H1 (cell line): ENCODE measurements around the gene NSUN2.

Source experiments
- GABPA ChIP-seq: IDR thresholded peaks from 2 replicates; pipeline ENCODE4 v1.6.1; 2011; ENCODE audit warnings: mild to moderate bottlenecking, low read length, moderate library complexity, borderline replicate concordance; ENCODE audit not compliant: insufficient read depth
- POLR2A ChIP-seq, 2 experiments: IDR thresholded peaks; 1 replicate in 1 of 2; 2 replicates in 1 of 2; pipeline ENCODE4 v1.6.1; 2011; ENCODE audit warnings: low read depth in 2 of 2, low read length in 2 of 2, mild to moderate bottlenecking in 2 of 2; ENCODE audit errors: control extremely low read depth in 1 of 2
- TF ChIP-seq, protein P1 (sequence below), 3 experiments: IDR thresholded peaks; 1 replicate in 2 of 3; 2 replicates in 1 of 3; pipeline versions ENCODE4 v1.5.1 to v1.6.1; 2011; ENCODE audit warnings: low read length in 3 of 3, mild to moderate bottlenecking in 3 of 3, inconsistent platforms in 2 of 3, low read depth in 1 of 3, moderate library complexity in 1 of 3; ENCODE audit not compliant: insufficient read depth in 1 of 3; ENCODE audit errors: control extremely low read depth in 1 of 3

DNA sequence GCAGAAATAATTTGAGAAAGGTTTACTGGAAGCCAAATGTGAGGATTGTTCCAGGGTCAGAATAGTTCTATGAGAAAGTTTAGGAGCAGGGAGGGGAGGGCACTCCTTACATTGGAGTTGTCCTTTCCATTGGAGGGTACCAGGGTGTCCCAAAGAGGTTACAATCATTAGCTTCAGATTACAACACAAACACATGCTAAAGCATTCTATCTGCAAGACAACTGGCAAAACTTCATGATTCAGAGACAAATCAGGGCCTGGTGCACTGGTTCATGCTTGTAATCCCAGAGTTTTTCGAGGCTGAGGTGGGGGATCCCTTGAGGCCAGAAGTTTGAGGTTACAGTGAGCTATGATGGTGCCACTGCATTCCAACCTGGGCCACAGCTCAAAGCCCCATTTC, 51.8 kb downstream of the NSUN2 start:
- TF ChIP-seq GABPA (no peak), POLR2A (IDR thresholded peaks at IDR 0.05; ENCODE audit: control extremely low read depth in 1 of 2, low read depth in 2 of 2, low read length in 2 of 2) (no peak)
- TF ChIP-seq, protein P1, sequence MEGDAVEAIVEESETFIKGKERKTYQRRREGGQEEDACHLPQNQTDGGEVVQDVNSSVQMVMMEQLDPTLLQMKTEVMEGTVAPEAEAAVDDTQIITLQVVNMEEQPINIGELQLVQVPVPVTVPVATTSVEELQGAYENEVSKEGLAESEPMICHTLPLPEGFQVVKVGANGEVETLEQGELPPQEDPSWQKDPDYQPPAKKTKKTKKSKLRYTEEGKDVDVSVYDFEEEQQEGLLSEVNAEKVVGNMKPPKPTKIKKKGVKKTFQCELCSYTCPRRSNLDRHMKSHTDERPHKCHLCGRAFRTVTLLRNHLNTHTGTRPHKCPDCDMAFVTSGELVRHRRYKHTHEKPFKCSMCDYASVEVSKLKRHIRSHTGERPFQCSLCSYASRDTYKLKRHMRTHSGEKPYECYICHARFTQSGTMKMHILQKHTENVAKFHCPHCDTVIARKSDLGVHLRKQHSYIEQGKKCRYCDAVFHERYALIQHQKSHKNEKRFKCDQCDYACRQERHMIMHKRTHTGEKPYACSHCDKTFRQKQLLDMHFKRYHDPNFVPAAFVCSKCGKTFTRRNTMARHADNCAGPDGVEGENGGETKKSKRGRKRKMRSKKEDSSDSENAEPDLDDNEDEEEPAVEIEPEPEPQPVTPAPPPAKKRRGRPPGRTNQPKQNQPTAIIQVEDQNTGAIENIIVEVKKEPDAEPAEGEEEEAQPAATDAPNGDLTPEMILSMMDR (IDR thresholded peaks at IDR 0.05; ENCODE audit: control extremely low read depth in 1 of 3, insufficient read depth in 1 of 3, low read depth in 1 of 3, low read length in 3 of 3), result no peak
